Measurements from ENCODE around the gene PREP.

DNA sequence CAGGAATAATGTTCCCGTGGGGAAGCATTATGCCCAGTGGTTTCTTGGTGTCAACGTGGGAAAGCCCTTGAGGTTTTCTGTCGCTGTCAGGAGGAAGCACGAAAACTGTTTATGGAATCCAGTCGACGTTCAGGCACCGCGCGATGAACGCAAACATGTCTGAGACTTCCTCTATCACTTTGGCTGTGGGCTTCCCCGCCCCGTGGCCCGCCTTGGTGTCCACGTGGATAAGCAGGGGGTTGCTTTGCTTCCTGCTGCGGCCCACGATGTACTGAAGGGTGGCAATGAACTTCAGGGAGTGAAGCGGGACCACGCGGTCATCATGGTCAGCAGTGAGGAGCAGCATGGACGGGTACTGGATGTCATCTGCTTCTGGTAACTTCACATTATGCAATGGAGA, 124.8 kb downstream of the PREP start:
- TF ChIP-seq, protein P1, sequence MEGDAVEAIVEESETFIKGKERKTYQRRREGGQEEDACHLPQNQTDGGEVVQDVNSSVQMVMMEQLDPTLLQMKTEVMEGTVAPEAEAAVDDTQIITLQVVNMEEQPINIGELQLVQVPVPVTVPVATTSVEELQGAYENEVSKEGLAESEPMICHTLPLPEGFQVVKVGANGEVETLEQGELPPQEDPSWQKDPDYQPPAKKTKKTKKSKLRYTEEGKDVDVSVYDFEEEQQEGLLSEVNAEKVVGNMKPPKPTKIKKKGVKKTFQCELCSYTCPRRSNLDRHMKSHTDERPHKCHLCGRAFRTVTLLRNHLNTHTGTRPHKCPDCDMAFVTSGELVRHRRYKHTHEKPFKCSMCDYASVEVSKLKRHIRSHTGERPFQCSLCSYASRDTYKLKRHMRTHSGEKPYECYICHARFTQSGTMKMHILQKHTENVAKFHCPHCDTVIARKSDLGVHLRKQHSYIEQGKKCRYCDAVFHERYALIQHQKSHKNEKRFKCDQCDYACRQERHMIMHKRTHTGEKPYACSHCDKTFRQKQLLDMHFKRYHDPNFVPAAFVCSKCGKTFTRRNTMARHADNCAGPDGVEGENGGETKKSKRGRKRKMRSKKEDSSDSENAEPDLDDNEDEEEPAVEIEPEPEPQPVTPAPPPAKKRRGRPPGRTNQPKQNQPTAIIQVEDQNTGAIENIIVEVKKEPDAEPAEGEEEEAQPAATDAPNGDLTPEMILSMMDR (IDR thresholded peaks at IDR 0.05 in 4 of 5, conservative IDR thresholded peaks at IDR 0.05 in 1 of 5) = no peak
- TF ChIP-seq POLR2A (IDR thresholded peaks at IDR 0.05) = no peak
